HEK293 (cell line): ENCODE measurements around the gene GNB2.

Source experiments
- EGR2 ChIP-seq: fragments of 450-650 bp; formaldehyde crosslinking; IDR thresholded peaks from 2 replicates; pipeline ENCODE4 v1.5.1; 2016; ENCODE audit warnings: low read depth, missing biosample characterization, missing genetic modification characterization
- GLIS1 ChIP-seq: fragments of 450-650 bp; formaldehyde crosslinking; IDR thresholded peaks from 2 replicates; pipeline ENCODE4 v1.5.1; 2016; ENCODE audit warnings: missing biosample characterization, missing genetic modification characterization
- KLF7 ChIP-seq: fragments of 450-650 bp; formaldehyde crosslinking; IDR thresholded peaks from 2 replicates; pipeline ENCODE4 v1.5.1; 2016; ENCODE audit warnings: missing biosample characterization, missing genetic modification characterization, borderline replicate concordance
- SALL2 ChIP-seq: fragments of 450-650 bp; formaldehyde crosslinking; IDR thresholded peaks from 2 replicates; pipeline ENCODE4 v1.5.0; 2017; ENCODE audit warnings: missing biosample characterization, mild to moderate bottlenecking, missing genetic modification characterization, borderline replicate concordance
- SETDB1 ChIP-seq: IDR thresholded peaks from one replicate; pipeline ENCODE4 v1.6.1; 2017; ENCODE audit warnings: mild to moderate bottlenecking, low read length, moderate library complexity, mixed read lengths; ENCODE audit not compliant: insufficient read length
- SP3 ChIP-seq: fragments of 450-650 bp; formaldehyde crosslinking; IDR thresholded peaks from 2 replicates; pipeline ENCODE4 v1.5.1; 2016; ENCODE audit warnings: missing biosample characterization, missing genetic modification characterization
- YY1 ChIP-seq: fragments of 450-650 bp; formaldehyde crosslinking; IDR thresholded peaks from 2 replicates; pipeline ENCODE4 v1.5.1; 2018; ENCODE audit warnings: missing biosample characterization, missing genetic modification characterization
- ZBTB17 ChIP-seq: fragments of 450-650 bp; formaldehyde crosslinking; IDR thresholded peaks from 2 replicates; pipeline ENCODE4 v1.5.1; 2016; ENCODE audit warnings: missing biosample characterization, missing genetic modification characterization
- ZBTB20 ChIP-seq: fragments of 450-650 bp; formaldehyde crosslinking; IDR thresholded peaks from 2 replicates; pipeline ENCODE4 v1.5.1; 2016; ENCODE audit warnings: missing biosample characterization, missing genetic modification characterization
- ZBTB21 ChIP-seq: fragments of 450-650 bp; formaldehyde crosslinking; IDR thresholded peaks from 2 replicates; pipeline ENCODE4 v1.5.1; 2017; ENCODE audit warnings: missing biosample characterization, missing genetic modification characterization
- ZBTB48 ChIP-seq: fragments of 450-650 bp; formaldehyde crosslinking; IDR thresholded peaks from 2 replicates; pipeline ENCODE4 v1.5.1; 2016; ENCODE audit warnings: missing biosample characterization, missing genetic modification characterization
- ZFHX2 ChIP-seq: fragments of 450-650 bp; formaldehyde crosslinking; conservative IDR thresholded peaks from 2 replicates; pipeline ENCODE4 v1.5.1; 2016; ENCODE audit warnings: missing biosample characterization, missing genetic modification characterization
- ZFP3 ChIP-seq: fragments of 450-650 bp; formaldehyde crosslinking; IDR thresholded peaks from 2 replicates; pipeline ENCODE4 v1.5.1; 2016; ENCODE audit warnings: low read depth, missing biosample characterization, missing genetic modification characterization
- ZNF112 ChIP-seq: fragments of 450-650 bp; formaldehyde crosslinking; IDR thresholded peaks from 2 replicates; pipeline ENCODE4 v1.5.0; 2017; ENCODE audit warnings: missing biosample characterization, missing genetic modification characterization
- ZNF121 ChIP-seq: fragments of 450-650 bp; formaldehyde crosslinking; IDR thresholded peaks from 2 replicates; pipeline ENCODE4 v1.5.1; 2016; ENCODE audit warnings: missing biosample characterization, missing genetic modification characterization
- ZNF132 ChIP-seq: fragments of 450-650 bp; formaldehyde crosslinking; IDR thresholded peaks from 2 replicates; pipeline ENCODE4 v1.5.1; 2017; ENCODE audit warnings: missing biosample characterization, missing genetic modification characterization, borderline replicate concordance
- ZNF157 ChIP-seq: fragments of 450-650 bp; formaldehyde crosslinking; IDR thresholded peaks from 2 replicates; pipeline ENCODE4 v1.5.1; 2016; ENCODE audit warnings: missing biosample characterization, missing genetic modification characterization
- ZNF174 ChIP-seq: fragments of 450-650 bp; formaldehyde crosslinking; IDR thresholded peaks from 2 replicates; pipeline ENCODE4 v1.5.0; 2017; ENCODE audit warnings: missing biosample characterization, mild to moderate bottlenecking, missing genetic modification characterization
- ZNF184 ChIP-seq: fragments of 450-650 bp; IDR thresholded peaks from 2 replicates; pipeline ENCODE4 v1.5.1; 2018; ENCODE audit warnings: missing biosample characterization, mild to moderate bottlenecking, missing genetic modification characterization
- ZNF19 ChIP-seq: fragments of 450-650 bp; formaldehyde crosslinking; IDR thresholded peaks from 2 replicates; pipeline ENCODE4; 2016; ENCODE audit warnings: missing biosample characterization, missing genetic modification characterization, low read depth
- ZNF202 ChIP-seq: fragments of 450-650 bp; formaldehyde crosslinking; IDR thresholded peaks from 2 replicates; pipeline ENCODE4 v1.5.1; 2016; ENCODE audit warnings: missing biosample characterization, missing genetic modification characterization, borderline replicate concordance
- ZNF23 ChIP-seq: fragments of 450-650 bp; formaldehyde crosslinking; IDR thresholded peaks from 2 replicates; pipeline ENCODE4 v1.5.1; 2016; ENCODE audit warnings: missing biosample characterization, missing genetic modification characterization, borderline replicate concordance
- ZNF248 ChIP-seq: fragments of 450-650 bp; formaldehyde crosslinking; IDR thresholded peaks from 2 replicates; pipeline ENCODE4 v1.5.1; 2017; ENCODE audit warnings: missing biosample characterization, missing genetic modification characterization
- ZNF280D ChIP-seq: fragments of 450-650 bp; formaldehyde crosslinking; IDR thresholded peaks from 2 replicates; pipeline ENCODE4 v1.5.1; 2016; ENCODE audit warnings: missing biosample characterization, missing genetic modification characterization
- ZNF302 ChIP-seq: fragments of 450-650 bp; formaldehyde crosslinking; IDR thresholded peaks from 2 replicates; pipeline ENCODE4 v1.5.1; 2016; ENCODE audit warnings: missing biosample characterization, missing genetic modification characterization, low read depth
- ZNF324 ChIP-seq: fragments of 450-650 bp; formaldehyde crosslinking; IDR thresholded peaks from 2 replicates; pipeline ENCODE4 v1.5.1; 2016; ENCODE audit warnings: missing biosample characterization, missing genetic modification characterization
- ZNF335 ChIP-seq: fragments of 450-650 bp; formaldehyde crosslinking; conservative IDR thresholded peaks from 2 replicates; pipeline ENCODE4 v1.5.1; 2016; ENCODE audit warnings: missing biosample characterization, missing genetic modification characterization
- ZNF48 ChIP-seq: fragments of 450-650 bp; formaldehyde crosslinking; IDR thresholded peaks from 2 replicates; pipeline ENCODE4 v1.5.1; 2016; ENCODE audit warnings: missing biosample characterization, missing genetic modification characterization
- ZNF501 ChIP-seq: fragments of 450-650 bp; formaldehyde crosslinking; IDR thresholded peaks from 2 replicates; pipeline ENCODE4 v1.5.1; 2016; ENCODE audit warnings: missing biosample characterization, missing genetic modification characterization
- ZNF530 ChIP-seq: fragments of 450-650 bp; formaldehyde crosslinking; IDR thresholded peaks from 2 replicates; pipeline ENCODE4 v1.5.1; 2016; ENCODE audit warnings: low read depth, missing biosample characterization, missing genetic modification characterization
- ZNF560 ChIP-seq: fragments of 450-650 bp; formaldehyde crosslinking; IDR thresholded peaks from 2 replicates; pipeline ENCODE4 v1.5.1; 2017; ENCODE audit warnings: missing biosample characterization, missing genetic modification characterization, borderline replicate concordance
- ZNF600 ChIP-seq: fragments of 450-650 bp; formaldehyde crosslinking; IDR thresholded peaks from 2 replicates; pipeline ENCODE4 v1.5.1; 2016; ENCODE audit warnings: missing biosample characterization, missing genetic modification characterization
- ZNF692 ChIP-seq: fragments of 450-650 bp; formaldehyde crosslinking; IDR thresholded peaks from 2 replicates; pipeline ENCODE4 v1.5.1; 2016; ENCODE audit warnings: missing biosample characterization, missing genetic modification characterization
- ZNF707 ChIP-seq: fragments of 450-650 bp; formaldehyde crosslinking; IDR thresholded peaks from 2 replicates; pipeline ENCODE4 v1.5.1; 2016; ENCODE audit warnings: missing biosample characterization, missing genetic modification characterization
- ZNF792 ChIP-seq: fragments of 450-650 bp; formaldehyde crosslinking; IDR thresholded peaks from 2 replicates; pipeline ENCODE4 v1.5.1; 2016; ENCODE audit warnings: missing biosample characterization, missing genetic modification characterization
- TF ChIP-seq, protein P1 (sequence below): fragments of 450-650 bp; formaldehyde crosslinking; IDR thresholded peaks from 2 replicates; pipeline ENCODE4 v1.5.1; 2017; ENCODE audit warnings: missing biosample characterization, missing genetic modification characterization

GNB2 gene

GRCh38 chr7:100693312-100694097 is 20.0 kb downstream of the GNB2 start (continued):
- TF ChIP-seq, protein P1, sequence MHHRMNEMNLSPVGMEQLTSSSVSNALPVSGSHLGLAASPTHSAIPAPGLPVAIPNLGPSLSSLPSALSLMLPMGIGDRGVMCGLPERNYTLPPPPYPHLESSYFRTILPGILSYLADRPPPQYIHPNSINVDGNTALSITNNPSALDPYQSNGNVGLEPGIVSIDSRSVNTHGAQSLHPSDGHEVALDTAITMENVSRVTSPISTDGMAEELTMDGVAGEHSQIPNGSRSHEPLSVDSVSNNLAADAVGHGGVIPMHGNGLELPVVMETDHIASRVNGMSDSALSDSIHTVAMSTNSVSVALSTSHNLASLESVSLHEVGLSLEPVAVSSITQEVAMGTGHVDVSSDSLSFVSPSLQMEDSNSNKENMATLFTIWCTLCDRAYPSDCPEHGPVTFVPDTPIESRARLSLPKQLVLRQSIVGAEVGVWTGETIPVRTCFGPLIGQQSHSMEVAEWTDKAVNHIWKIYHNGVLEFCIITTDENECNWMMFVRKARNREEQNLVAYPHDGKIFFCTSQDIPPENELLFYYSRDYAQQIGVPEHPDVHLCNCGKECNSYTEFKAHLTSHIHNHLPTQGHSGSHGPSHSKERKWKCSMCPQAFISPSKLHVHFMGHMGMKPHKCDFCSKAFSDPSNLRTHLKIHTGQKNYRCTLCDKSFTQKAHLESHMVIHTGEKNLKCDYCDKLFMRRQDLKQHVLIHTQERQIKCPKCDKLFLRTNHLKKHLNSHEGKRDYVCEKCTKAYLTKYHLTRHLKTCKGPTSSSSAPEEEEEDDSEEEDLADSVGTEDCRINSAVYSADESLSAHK (tag by site-specific recombination) = no peak
- TF ChIP-seq ZNF174 (tag by site-specific recombination) (no peak), ZNF202 (tag by site-specific recombination) (no peak), SALL2 (no peak), EGR2 (no peak), ZFP3 (tag by site-specific recombination) (no peak), ZBTB21 (tag by site-specific recombination) (no peak), ZBTB48 (tag by site-specific recombination) (no peak), ZNF19 (no peak), ZNF501 (tag by site-specific recombination) (no peak), ZNF132 (no peak), ZNF280D (tag by site-specific recombination) (no peak), ZNF530 (tag by site-specific recombination) (no peak), ZBTB20 (tag by site-specific recombination) (peak; percentile 88), ZNF121 (tag by site-specific recombination) (no peak), ZNF302 (tag by site-specific recombination) (no peak), ZNF792 (tag by site-specific recombination) (no peak), ZNF157 (tag by site-specific recombination) (no peak), ZNF600 (no peak), KLF7 (tag by site-specific recombination) (no peak), ZNF184 (tag by site-specific recombination) (no peak), ZNF335 (tag by site-specific recombination) (peak; percentile 60), ZNF324 (no peak), SETDB1 (no peak), ZNF23 (tag by site-specific recombination) (no peak), ZFHX2 (tag by site-specific recombination) (no peak; the same call in 1 of the 2 replicates), SP3 (no peak), ZNF692 (tag by site-specific recombination) (no peak), ZBTB17 (0 out of 2 replicates have a peak, but pooled peaks have one; percentile 20), ZNF707 (tag by site-specific recombination) (no peak), ZNF48 (no peak), GLIS1 (tag by site-specific recombination) (peak; percentile 29; the same call in 1 of the 2 replicates), ZNF248 (tag by site-specific recombination) (no peak), ZNF112 (no peak), YY1 (tag by site-specific recombination) (no peak), ZNF560 (no peak)
